Activated CD4-positive, alpha-beta memory T cell treated with anti-CD3 and anti-CD28 coated beads, Interleukin-2, amount 10 ng/mL, durations not matched to agents 7 days and 5 days (primary cell): ENCODE data around the gene ZNF501. TPM values are rescaled to one million over a fixed set of nuclear protein-coding genes. Genes with fewer than 3 reads are reported as not detected.

Experiments
- CTCF ChIA-PET: fragments of 350-600 bp; sonication (Branson Sonifier 250); formaldehyde crosslinking; loops from one replicate; lab custom pipeline; 2021; ENCODE audit warnings: antibody characterized with exemption, inconsistent platforms; lab: Charles Lee
- POLR2A ChIA-PET: fragments of 350-600 bp; sonication (Branson Sonifier 250); formaldehyde crosslinking; loops from one replicate; lab custom pipeline; 2021; ENCODE audit warnings: antibody characterized with exemption; lab: Charles Lee
- DNase-seq: peaks from one replicate; pipeline ENCODE4 v3.0.0-alpha.2; 2020
- H3K27ac Mint-ChIP-seq: one replicate; pipeline ENCODE4 v1.8.0; 2021; ENCODE audit warnings: mild to moderate bottlenecking, mixed read lengths
- H3K27me3 Mint-ChIP-seq: one replicate; pipeline ENCODE4 v1.8.0; 2021; ENCODE audit warnings: mixed read lengths
- H3K36me3 Mint-ChIP-seq: one replicate; pipeline ENCODE4 v1.8.0; 2021; ENCODE audit warnings: low read depth, mixed read lengths
- H3K4me1 Mint-ChIP-seq: one replicate; pipeline ENCODE4 v1.8.0; 2021; ENCODE audit warnings: mixed read lengths
- H3K4me3 Mint-ChIP-seq: one replicate; pipeline ENCODE4 v1.8.0; 2021; ENCODE audit warnings: mild to moderate bottlenecking, mixed read lengths
- H3K9me3 Mint-ChIP-seq: one replicate; pipeline ENCODE4 v1.8.0; 2021; ENCODE audit warnings: mixed read lengths
- total RNA-seq, 2 experiments: library from RNA; stranded (reverse); gene quantifications; one replicate each; pipeline ENCODE4 v1.2.3, GENCODE V29; 2021

The ZNF501 gene
- total RNA-seq, 2 experiments from 2014 or later: 2.0 to 2.5 TPM

DNA sequence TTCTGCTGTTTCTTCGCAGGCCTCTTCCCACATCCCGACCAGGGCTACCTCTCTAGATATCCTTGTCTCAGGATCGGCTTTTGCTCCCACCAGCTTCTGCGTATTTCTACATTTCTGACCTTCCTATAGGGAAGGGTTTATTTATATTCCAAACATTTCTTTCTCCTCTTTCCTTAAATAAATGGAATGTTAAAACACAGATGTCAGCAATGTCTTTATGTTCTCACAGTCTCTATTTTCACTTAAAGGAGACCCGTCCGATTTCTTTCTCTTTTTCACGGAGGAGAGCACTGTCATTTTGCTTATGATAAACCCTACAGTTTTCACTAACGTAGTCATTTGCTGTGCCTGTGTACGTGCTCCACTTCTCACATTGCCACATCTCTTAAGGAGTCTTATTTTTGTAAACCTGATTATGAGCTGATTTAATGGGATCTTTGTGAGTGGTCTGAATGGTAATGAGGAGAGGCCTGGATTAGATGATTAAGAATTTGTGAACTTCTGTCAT is 32.8 kb downstream of the ZNF501 start:
- ChIA-PET POLR2A (interaction anchor here (0.6 to 3.4 kb wide), 21 partner anchors 10 to 424 kb away, joined by 3 to 36 read pairs (median 7); partner anchors contain the start of genes EXOSC7, TCAIM, ZDHHC3 and ZKSCAN7), CTCF (interaction anchor here (0.7 to 1.7 kb wide), 4 partner anchors 14 to 101 kb away, joined by 3 to 7 read pairs (median 4); partner anchors contain the start of gene ZNF501)
- Mint-ChIP-seq H3K27me3 (no peaks in the 10 kb centered on the region), H3K36me3 (peaks cover 81% of the 10 kb centered on the region), H3K4me1 (peaks cover 40% of the 10 kb centered on the region), H3K9me3 (peaks cover 48% of the 10 kb centered on the region), H3K4me3 (peak overlapping the region; percentile 90), H3K27ac (peak overlapping the region; percentile 86)
- no peak for DNase-seq

DNA sequence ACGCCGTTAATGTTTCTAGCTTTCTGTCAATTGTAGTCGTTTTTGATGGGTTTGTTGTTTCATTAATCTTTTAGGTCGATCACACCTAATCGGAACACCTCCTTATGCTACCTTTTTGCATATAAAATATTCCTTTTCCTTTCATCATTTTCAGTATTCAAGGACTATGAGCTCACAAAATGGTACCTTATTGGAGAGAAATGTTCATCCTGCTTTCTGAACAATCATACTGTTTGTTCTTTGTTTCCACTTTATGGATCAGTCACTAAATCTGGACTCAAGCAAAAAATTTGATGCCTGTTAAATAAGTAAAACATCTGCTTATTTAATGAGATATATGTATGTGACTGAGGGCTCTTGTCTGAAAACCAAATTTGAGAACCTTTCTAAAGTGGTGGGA is 33.3 kb downstream of the ZNF501 start:
- Mint-ChIP-seq H3K36me3 (peaks cover 81% of the 10 kb centered on the region), H3K9me3 (peaks cover 45% of the 10 kb centered on the region), H3K27ac (peak overlapping the region; percentile 86), H3K4me1 (peaks cover 41% of the 10 kb centered on the region), H3K27me3 (no peaks in the 10 kb centered on the region), H3K4me3 (peak overlapping the region; percentile 90)
- ChIA-PET POLR2A (interaction anchor here (0.6 to 3.4 kb wide), 15 partner anchors 9 to 425 kb away, joined by 3 to 36 read pairs (median 8); partner anchors contain the start of genes TCAIM, ZNF197, ZNF445 and ZNF501), CTCF (interaction anchor here (0.7 to 1.7 kb wide), 4 partner anchors 13 to 100 kb away, joined by 3 to 7 read pairs (median 4); partner anchors contain the start of gene ZNF501)
- DNase-seq: no peak

DNA sequence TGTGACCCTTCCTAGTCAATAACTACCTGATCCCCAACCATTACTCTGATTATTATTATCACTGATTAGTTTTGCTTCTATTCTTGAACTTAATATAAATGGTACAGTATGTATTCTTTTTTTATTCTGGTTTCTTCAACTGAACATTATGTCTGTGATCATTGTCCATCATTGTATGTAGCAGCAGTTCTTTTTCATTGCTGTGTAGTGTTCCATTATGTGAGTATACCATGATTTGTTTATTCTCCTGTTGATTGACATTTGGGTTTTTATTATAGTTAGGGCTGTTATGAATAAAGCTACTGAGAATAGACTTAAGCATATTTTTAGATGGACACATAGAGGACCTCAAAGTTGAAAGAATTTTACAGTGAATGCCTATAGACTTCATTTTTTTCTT is 34.8 kb downstream of the ZNF501 start:
- no peak overlapping the region for H3K27ac Mint-ChIP-seq
- POLR2A ChIA-PET: no interaction called here

DNA sequence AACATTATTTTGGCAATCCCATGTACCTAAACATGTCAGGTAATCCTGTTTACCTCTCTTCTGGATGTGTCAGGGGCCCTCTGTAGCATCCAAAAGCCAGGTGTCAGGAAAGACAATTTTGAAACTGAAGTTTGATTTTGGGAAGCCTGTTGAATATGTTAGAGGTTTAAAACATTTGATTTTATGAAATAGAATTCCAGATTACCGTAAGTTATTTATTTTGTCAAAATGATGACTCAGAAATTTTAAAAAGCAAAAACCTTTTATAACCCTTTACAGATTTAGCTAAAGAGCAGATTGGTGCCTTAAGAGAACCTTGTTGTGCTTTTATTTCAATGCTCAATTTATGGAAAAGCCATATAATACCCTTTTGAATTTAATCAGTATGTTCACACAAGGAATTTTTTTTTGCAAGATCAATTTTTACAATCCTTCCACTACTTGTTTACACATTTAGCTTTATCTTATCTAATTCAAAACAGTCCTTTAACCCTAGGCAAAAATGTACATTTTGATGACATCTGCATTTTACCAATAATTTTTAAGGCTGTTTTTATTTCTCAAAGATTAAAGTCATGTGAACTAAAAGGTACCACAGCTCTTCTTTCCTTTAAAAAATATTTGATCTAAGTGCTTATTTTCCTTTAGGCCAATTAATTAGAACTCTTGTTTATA is 42.1 kb downstream of the ZNF501 start:
- CTCF ChIA-PET: no interaction called here
- Mint-ChIP-seq H3K4me3 (no peak overlapping the region), H3K27me3 (no peaks in the 10 kb centered on the region), H3K9me3 (peaks cover 43% of the 10 kb centered on the region), H3K4me1 (peaks cover 2% of the 10 kb centered on the region), H3K36me3 (peaks cover 91% of the 10 kb centered on the region), H3K27ac (no peak overlapping the region)
- POLR2A ChIA-PET: interaction anchor here (0.8 to 1.1 kb wide), 3 partner anchors 9 to 79 kb away, joined by 3 to 5 read pairs (median 3); partner anchors contain the start of genes KIAA1143 and KIF15
- no peak for DNase-seq

More for the DNA sequence above, 34.8 kb downstream of the ZNF501 start:
- CTCF ChIA-PET: no interaction called here
- peaks cover 81% of the 10 kb centered on the region for H3K36me3 Mint-ChIP-seq
- H3K27me3 Mint-ChIP-seq: no peaks in the 10 kb centered on the region
- peaks cover 41% of the 10 kb centered on the region for H3K4me1 Mint-ChIP-seq
- no peak for DNase-seq
- no peak overlapping the region for H3K4me3 Mint-ChIP-seq
- peaks cover 41% of the 10 kb centered on the region for H3K9me3 Mint-ChIP-seq

DNA sequence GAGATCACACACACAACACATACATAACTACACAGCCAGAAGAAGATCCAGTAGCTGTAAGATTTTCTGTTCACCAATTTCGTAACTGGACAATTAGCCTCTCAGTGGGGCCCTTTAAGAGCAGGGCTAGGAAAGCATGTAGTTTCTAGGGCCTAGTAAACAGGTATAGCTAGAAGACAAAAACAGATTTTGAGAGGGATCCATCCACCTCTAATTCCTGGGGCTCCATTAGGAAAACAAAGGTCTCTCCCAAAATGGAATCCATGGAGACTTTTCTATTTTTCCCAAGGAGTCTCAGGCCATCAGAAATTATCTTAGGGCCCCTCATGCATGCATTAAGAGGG is 42.6 kb downstream of the ZNF501 start:
- ChIA-PET POLR2A (interaction anchor here (0.8 to 1.1 kb wide), 3 partner anchors 9 to 79 kb away, joined by 3 to 5 read pairs (median 3); partner anchors contain the start of genes KIAA1143 and KIF15), CTCF (no interaction called here)
- Mint-ChIP-seq H3K27me3 (no peaks in the 10 kb centered on the region), H3K36me3 (peaks cover 90% of the 10 kb centered on the region), H3K4me1 (peaks cover 2% of the 10 kb centered on the region), H3K9me3 (peaks cover 41% of the 10 kb centered on the region), H3K27ac (no peak overlapping the region), H3K4me3 (no peak overlapping the region)
- DNase-seq: no peak

DNA sequence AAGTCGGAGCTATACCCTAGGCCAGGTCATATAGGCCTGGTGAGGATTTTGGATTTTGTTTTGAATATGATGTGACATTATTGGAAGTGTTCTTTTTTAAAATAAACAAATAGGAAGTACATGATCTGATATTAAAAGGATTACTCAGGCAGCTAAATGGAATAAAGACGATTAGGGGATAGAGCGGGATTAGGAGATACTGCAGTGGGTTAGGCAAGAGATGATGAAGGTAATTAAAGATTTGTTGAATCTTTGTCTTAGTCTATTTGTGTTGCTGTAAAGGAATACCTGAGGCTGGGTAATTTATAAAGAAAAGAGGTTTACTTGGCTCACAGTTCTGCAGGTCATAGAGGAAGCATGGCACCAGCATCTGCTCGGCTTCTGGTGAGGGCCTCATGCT is 53.5 kb downstream of the ZNF501 start:
- Mint-ChIP-seq H3K27me3 (no peaks in the 10 kb centered on the region), H3K27ac (no peak overlapping the region), H3K9me3 (no peaks in the 10 kb centered on the region), H3K4me3 (no peak overlapping the region), H3K4me1 (no peaks in the 10 kb centered on the region), H3K36me3 (peaks cover 82% of the 10 kb centered on the region)
- ChIA-PET CTCF (no interaction called here), POLR2A (no interaction called here)
- no peak for DNase-seq

Other genes with a start within 250 kb of the ZNF501 start
- gene ZKSCAN7, start 174.4 kb upstream of the ZNF501 start, total RNA-seq: under 1 TPM; 0.60 to 0.98 TPM
- gene ZNF660, start 144.7 kb upstream of the ZNF501 start, total RNA-seq: not detected
- 10 to 100 TPM; 13.4 to 14.0 TPM for gene ZNF197, start 104.6 kb upstream of the ZNF501 start, total RNA-seq
- 1 to 10 TPM; 1.9 to 3.5 TPM for gene ZNF35, start 80.9 kb upstream of the ZNF501 start, total RNA-seq
- under 1 TPM; 0.86 to 0.95 TPM for gene ZNF502, start 17.0 kb upstream of the ZNF501 start, total RNA-seq
- gene KIAA1143, start 32.0 kb downstream of the ZNF501 start, total RNA-seq: 10 to 100 TPM; 31.3 to 35.9 TPM
- gene KIF15, start 32.2 kb downstream of the ZNF501 start, total RNA-seq: 10 to 100 TPM; 52.5 to 53.2 TPM
- gene TMEM42, start 132.3 kb downstream of the ZNF501 start, total RNA-seq: 1 to 10 TPM; 9.3 to 9.7 TPM
- gene TGM4, start 145.0 kb downstream of the ZNF501 start, total RNA-seq: not detected
- 10 to 100 TPM; 46.6 to 51.6 TPM for gene ZDHHC3, start 246.5 kb downstream of the ZNF501 start, total RNA-seq
- gene EXOSC7, start 246.6 kb downstream of the ZNF501 start, total RNA-seq: 10 to 100 TPM; 38.0 to 40.8 TPM